PC-9 (cell line): ENCODE measurements around the gene DMKN. TPM values are rescaled to one million over a fixed set of nuclear protein-coding genes. Genes with fewer than 3 reads are reported as not detected.

Source experiments
- BruUV-seq: library from RNA; stranded (reverse); fragments of 400-500 nt; replicated peaks from 2 replicates; lab custom pipeline; 2021; lab: Mats Ljungman, UMichigan
- CTCF ChIA-PET: fragments of 300-600 bp; sonication (Branson Sonifier 250); formaldehyde crosslinking; loops from one replicate; lab custom pipeline; 2022; ENCODE audit warnings: antibody characterized with exemption; lab: Charles Lee
- POLR2A ChIA-PET: fragments of 300-600 bp; sonication (Branson Sonifier 250); formaldehyde crosslinking; loops from one replicate; lab custom pipeline; 2022; ENCODE audit warnings: antibody characterized with exemption; ENCODE audit not compliant: unreplicated experiment; lab: Charles Lee
- DNase-seq, 2 experiments: peaks; one replicate each; pipeline versions ENCODE4 v3.0.0 to v3.0.0-alpha.2; 2015 to 2022; ENCODE audit warnings: mixed read lengths in 1 of 2
- H2AFZ ChIP-seq: fragments of 200-600 bp; sonication (generic); 2 replicates; pipeline ENCODE4 v1.8.1; 2017; ENCODE audit warnings: antibody characterized with exemption
- H3F3A ChIP-seq: fragments of 200-600 bp; sonication (generic); 2 replicates; pipeline ENCODE4 v1.8.1; 2017; ENCODE audit warnings: antibody characterized with exemption, mild to moderate bottlenecking, low read depth; ENCODE audit not compliant: insufficient read depth
- H3K27ac ChIP-seq: fragments of 200-600 bp; sonication (generic); 2 replicates; pipeline ENCODE4 v1.6.1; 2016; ENCODE audit warnings: mixed run types
- H3K27me3 ChIP-seq: fragments of 200-600 bp; sonication (generic); 2 replicates; pipeline ENCODE4 v1.6.1; 2016; ENCODE audit warnings: low read depth, mixed run types; ENCODE audit not compliant: insufficient read depth
- H3K36me3 ChIP-seq: fragments of 200-600 bp; sonication (generic); 2 replicates; pipeline ENCODE4 v1.6.1; 2016; ENCODE audit warnings: low read depth, mixed run types
- H3K4me1 ChIP-seq: fragments of 200-600 bp; sonication (generic); replicated peaks from 2 replicates; pipeline ENCODE4 v1.6.1; 2016; ENCODE audit warnings: mixed run types; ENCODE audit not compliant: insufficient read depth
- H3K4me2 ChIP-seq: fragments of 200-600 bp; sonication (generic); 2 replicates; pipeline ENCODE4 v1.6.1; 2017; ENCODE audit warnings: mixed run types
- H3K4me3 ChIP-seq: fragments of 200-600 bp; sonication (generic); 2 replicates; pipeline ENCODE4 v1.6.1; 2016; ENCODE audit warnings: mixed run types
- H3K79me2 ChIP-seq: fragments of 200-600 bp; sonication (generic); 2 replicates; pipeline ENCODE4 v1.6.1; 2017; ENCODE audit warnings: low read depth, mixed run types
- H3K9me2 ChIP-seq: fragments of 200-600 bp; sonication (generic); 2 replicates; pipeline ENCODE4 v1.8.1; 2017; ENCODE audit warnings: mild to moderate bottlenecking; ENCODE audit not compliant: insufficient read depth
- H3K9me3 ChIP-seq: fragments of 200-600 bp; sonication (generic); 2 replicates; pipeline ENCODE4 v1.8.1; 2016; ENCODE audit warnings: low read depth; ENCODE audit not compliant: insufficient read depth
- H4K20me1 ChIP-seq: fragments of 200-600 bp; sonication (generic); 2 replicates; pipeline ENCODE4 v1.8.1; 2017; ENCODE audit not compliant: insufficient read depth
- CTCF ChIP-seq: fragments of 200-600 bp; sonication (generic); conservative IDR thresholded peaks from 2 replicates; pipeline ENCODE4 v1.6.1; 2017; ENCODE audit warnings: mixed run types, antibody characterized with exemption, mild to moderate bottlenecking, moderate library complexity
- EZH2 ChIP-seq: fragments of 200-600 bp; sonication (generic); IDR thresholded peaks from 2 replicates; pipeline ENCODE4 v1.8.0; 2017; ENCODE audit warnings: antibody characterized with exemption, low read depth
- intact Hi-C: fragments of 100-400 bp; cut with micrococcal nuclease; formaldehyde crosslinking; loops from one replicate; pipeline ENCODE4 v1.10.0; 2022; ENCODE audit not compliant: unreplicated experiment
- total RNA-seq: library from RNA; stranded (reverse); gene quantifications from 2 replicates; pipeline ENCODE4 v1.2.3, GENCODE V29; 2021

Gene DMKN
- total RNA-seq, 1 experiment from 2014 or later = 135 TPM

- H4K20me1 ChIP-seq = no peaks in the 10 kb centered on the region
- H3K79me2 ChIP-seq = no peaks in the 10 kb centered on the region
- DNase-seq = no peak
- H3K9me2 ChIP-seq = no peaks in the 10 kb centered on the region
- CTCF ChIA-PET = no interaction called here
- H3K36me3 ChIP-seq = no peaks in the 10 kb centered on the region
- H3K9me3 ChIP-seq = no peaks in the 10 kb centered on the region
- POLR2A ChIA-PET = interaction anchor here (0.6 kb wide), 1 partner anchor 197 kb away, joined by 4 read pairs; no protein-coding TSS in a partner anchor
- TF ChIP-seq EZH2 (no peak), CTCF (no peak)
- no TSS peak for BruUV-seq
- no peaks in the 10 kb centered on the region; the same call in none of the 2 replicates for H3F3A ChIP-seq
- no peak overlapping the region for H3K4me3 ChIP-seq
- H3K4me2 ChIP-seq = no peak overlapping the region
- peaks cover 12% of the 10 kb centered on the region for H3K27me3 ChIP-seq
- H2AFZ ChIP-seq = no peak overlapping the region
- H3K27ac ChIP-seq = no peak overlapping the region
- no peaks in the 10 kb centered on the region for H3K4me1 ChIP-seq
- intact Hi-C loops = no loop called here
Measured at GRCh38 chr19:35556025-35556590, 42.7 kb upstream of the DMKN start.

GRCh38 chr19:35555301-35556005 is 42.0 kb upstream of the DMKN start:
- Histone ChIP-seq H3K4me1 (no peaks in the 10 kb centered on the region), H3K79me2 (no peaks in the 10 kb centered on the region), H3K4me2 (no peak overlapping the region), H3K9me3 (no peaks in the 10 kb centered on the region), H3K27me3 (peaks cover 9% of the 10 kb centered on the region), H3K27ac (no peak overlapping the region), H3K4me3 (no peak overlapping the region), H3K36me3 (no peaks in the 10 kb centered on the region), H4K20me1 (no peaks in the 10 kb centered on the region), H3F3A (no peaks in the 10 kb centered on the region; the same call in none of the 2 replicates), H2AFZ (no peak overlapping the region), H3K9me2 (no peaks in the 10 kb centered on the region)
- TF ChIP-seq EZH2 (no peak), CTCF (peak; percentile 63)
- CTCF ChIA-PET = no interaction called here
- no TSS peak for BruUV-seq
- DNase-seq = peak in 1 of 2 experiments; percentile 48
- intact Hi-C loops = loop anchor here (1.0 kb wide), 2 partner anchors 138 to 161 kb away; no protein-coding TSS in a partner anchor
- POLR2A ChIA-PET = no interaction called here

GRCh38 chr19:35554076-35554475 is 40.6 kb upstream of the DMKN start:
- Histone ChIP-seq H3K9me3 (no peaks in the 10 kb centered on the region), H4K20me1 (no peaks in the 10 kb centered on the region), H3K4me1 (no peaks in the 10 kb centered on the region), H3K4me2 (no peak overlapping the region), H2AFZ (no peak overlapping the region), H3F3A (no peaks in the 10 kb centered on the region; the same call in none of the 2 replicates), H3K9me2 (no peaks in the 10 kb centered on the region), H3K27ac (no peak overlapping the region), H3K36me3 (no peaks in the 10 kb centered on the region), H3K79me2 (no peaks in the 10 kb centered on the region), H3K27me3 (peaks cover under 1% of the 10 kb centered on the region; the same call in 1 of the 2 replicates), H3K4me3 (no peak overlapping the region)
- intact Hi-C loops = no loop called here
- ChIA-PET POLR2A (interaction anchor here (0.7 kb wide), 1 partner anchor 942 kb away, joined by 3 read pairs; no protein-coding TSS in a partner anchor), CTCF (interaction anchor here (0.6 kb wide), 1 partner anchor 28 kb away, joined by 9 read pairs; no protein-coding TSS in a partner anchor)
- no peak for TF ChIP-seq EZH2
- TF ChIP-seq CTCF = no peak
- no TSS peak for BruUV-seq
- no peak for DNase-seq
